ENCODE measurements around the gene MATCAP1.

Gene MATCAP1

GRCh38 chr16:67207249-67208091 lies 23.7 kb upstream of the MATCAP1 start:
- no peak for DNase-seq

- DNase-seq: no peak
Observed at GRCh38 chr16:67206838-67207248, 23.1 kb upstream of the MATCAP1 start.

DNA sequence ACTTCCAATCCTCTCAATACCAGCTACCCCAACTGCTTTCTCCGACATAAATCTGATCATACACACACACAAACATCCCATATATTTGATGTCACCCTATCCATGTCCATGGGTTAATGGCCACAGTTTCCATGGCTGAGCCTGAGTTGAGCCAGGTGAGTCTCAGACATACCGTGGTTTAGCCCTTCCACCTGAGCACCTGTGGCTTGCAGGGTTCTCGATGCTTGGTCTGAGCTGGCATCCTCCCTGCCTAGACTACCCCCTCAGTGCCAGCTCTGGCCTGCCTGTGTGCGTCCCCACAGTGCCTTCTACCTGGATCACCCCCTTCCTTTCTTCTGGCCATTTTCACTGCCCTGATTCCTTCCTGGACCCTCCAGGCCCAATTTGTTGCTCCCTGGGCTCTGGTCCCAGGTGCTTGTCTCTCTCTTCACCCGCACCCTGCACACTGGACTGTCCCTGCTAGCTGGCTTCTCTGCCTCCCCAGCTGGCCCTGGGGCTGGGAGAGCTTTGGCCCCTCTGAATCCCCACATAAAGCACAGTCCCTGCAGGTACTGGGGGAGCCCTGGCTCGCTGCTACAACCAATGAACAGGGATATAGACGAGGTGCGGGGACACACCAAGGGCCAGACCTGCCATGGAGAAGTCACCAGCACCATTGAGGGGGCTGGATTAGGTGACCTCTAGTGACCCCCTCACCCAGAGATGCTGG lies 22.5 kb upstream of the MATCAP1 start:
- no peak for DNase-seq

- DNase-seq: no peak
Observed at GRCh38 chr16:67204076-67204475, 20.3 kb upstream of the MATCAP1 start.

- DNase-seq: no peak
Observed at GRCh38 chr16:67202956-67203493, 19.3 kb upstream of the MATCAP1 start.

DNA sequence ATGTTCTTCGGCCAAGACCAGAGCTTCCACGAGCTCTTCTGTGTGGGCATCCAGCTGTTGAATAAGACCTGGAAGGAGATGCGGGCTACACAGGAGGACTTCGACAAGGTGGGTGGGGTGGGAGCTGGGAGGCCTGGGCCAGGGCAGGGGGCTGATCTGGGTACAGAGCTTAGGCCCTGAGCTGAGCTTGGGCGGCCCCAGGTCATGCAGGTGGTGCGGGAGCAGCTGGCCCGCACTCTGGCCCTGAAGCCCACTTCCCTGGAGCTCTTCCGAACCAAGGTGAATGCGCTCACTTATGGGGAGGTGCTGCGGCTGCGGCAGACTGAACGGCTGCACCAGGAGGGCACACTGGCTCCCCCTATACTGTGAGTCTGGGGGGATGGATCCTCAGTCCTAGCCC lies 18.7 kb upstream of the MATCAP1 start:
- no peak for DNase-seq

DNA sequence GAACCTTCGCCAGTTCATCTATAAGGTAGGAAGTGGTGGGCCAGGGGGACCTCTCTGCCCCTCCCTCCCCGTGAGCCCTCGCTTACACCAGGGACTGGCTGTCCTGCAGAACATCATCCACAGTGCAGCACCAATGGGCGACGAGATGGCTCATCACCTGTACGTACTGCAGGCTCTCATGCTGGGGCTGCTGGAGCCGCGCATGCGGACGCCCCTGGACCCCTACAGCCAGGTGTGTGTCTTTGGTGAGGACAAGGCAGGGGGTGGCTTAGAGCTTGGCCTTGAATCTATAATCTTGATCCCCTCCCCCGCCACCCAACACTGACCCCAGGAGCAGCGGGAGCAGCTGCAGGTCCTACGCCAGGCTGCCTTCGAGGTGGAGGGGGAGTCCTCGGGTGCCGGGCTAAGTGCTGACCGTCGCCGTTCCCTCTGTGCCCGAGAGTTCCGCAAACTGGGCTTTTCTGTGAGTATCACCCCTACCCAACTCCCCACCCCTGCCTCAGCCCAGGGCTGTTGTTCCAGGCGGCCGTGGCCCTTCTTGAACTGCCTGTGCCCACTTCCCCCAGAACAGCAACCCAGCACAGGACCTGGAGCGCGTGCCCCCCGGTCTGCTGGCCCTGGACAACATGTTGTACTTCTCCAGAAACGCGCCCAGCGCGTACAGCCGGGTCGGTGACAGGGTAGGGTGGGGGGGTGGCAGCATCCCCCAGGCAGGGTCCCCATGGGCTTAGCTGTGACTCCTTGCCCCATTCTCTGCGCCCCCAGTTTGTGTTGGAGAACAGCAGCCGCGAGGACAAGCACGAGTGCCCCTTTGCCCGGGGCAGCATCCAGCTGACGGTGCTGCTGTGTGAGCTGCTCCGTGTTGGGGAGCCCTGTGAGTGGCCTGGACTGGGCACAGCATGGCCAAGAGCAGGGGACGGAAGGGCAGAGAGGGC lies 17.9 kb upstream of the MATCAP1 start:
- DNase-seq: no peak

DNA sequence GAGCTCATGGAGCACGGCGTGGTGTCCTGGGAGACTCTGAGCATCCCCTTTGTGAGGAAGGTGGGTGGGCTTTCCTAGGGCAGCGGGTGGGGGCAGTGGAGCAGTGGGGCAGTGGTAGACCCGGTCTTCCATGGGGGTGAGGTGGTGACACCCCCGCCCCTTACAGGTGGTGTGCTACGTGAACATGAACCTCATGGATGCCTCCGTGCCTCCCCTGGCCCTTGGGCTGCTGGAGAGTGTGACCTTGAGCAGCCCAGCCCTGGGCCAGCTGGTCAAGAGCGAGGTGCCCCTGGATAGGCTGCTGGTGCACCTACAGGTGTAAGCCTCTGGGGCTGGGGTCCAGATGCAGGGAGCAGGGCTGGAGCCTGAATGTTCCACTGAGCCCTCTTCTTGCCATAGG lies 16.7 kb upstream of the MATCAP1 start:
- no peak for DNase-seq

DNA sequence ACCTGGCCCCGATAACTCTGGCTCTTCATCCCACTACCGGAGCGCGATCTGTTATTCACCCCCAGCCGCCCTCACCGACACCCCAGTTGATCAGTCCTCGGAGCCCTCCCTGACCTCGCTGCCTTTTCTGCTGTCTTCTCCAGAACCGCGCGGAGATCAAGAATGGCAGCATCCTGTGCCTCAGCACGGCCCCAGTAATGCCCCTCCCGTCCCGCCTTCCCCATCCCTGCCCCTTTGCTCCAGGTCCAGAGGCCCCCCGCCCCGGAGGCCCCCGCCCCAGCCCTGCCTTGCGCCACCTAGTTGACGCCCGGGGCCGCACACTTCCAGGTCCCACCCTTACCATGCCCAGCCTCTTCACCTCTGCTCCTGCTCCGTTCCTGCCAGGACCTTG lies 16.0 kb upstream of the MATCAP1 start:
- no peak for DNase-seq

DNA sequence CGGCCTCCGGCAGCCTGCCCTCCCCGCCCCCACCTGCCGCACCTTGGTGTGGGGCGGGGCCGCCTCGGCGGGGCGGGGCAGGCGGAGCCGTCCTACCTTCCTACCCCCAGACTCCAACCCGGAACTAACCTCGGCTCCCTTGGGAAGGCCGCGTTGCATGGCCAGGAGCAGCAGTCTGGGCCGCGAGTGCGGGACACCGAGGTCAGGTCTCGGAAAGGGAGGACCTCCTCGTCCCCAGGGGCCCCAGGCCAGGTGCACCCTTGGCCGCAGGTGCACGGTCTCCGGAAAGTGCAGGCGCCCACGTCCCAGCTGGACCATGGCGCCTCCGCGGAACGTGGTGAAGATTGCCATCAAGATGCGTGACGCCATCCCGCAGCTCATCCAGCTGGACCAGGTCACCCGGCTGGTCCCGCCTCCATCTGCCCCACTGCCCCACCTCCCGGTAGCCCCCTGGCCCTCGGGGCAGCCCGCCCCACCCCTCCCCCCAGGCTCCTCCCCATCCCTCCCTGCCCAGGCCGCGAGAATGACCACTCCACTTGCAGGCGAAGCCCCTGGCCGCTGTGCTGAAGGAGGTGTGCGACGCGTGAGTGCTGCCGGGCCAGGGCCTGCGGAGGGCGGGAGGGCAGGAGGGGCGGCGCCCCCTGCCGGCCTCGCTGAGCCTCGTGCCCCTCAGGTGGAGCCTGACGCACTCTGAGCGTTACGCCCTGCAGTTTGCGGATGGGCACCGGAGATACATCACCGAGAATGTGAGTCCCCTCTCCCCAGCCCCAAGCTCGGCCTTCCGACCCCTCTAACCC lies 15.4 kb upstream of the MATCAP1 start, which contains the start of gene ELMO3:
Gene ELMO3, plus strand, starts transcription at position 121 of the 797 bp plus-strand sequence. Its CDS starts 196 bp downstream, at position 317.
- no peak for DNase-seq

DNA sequence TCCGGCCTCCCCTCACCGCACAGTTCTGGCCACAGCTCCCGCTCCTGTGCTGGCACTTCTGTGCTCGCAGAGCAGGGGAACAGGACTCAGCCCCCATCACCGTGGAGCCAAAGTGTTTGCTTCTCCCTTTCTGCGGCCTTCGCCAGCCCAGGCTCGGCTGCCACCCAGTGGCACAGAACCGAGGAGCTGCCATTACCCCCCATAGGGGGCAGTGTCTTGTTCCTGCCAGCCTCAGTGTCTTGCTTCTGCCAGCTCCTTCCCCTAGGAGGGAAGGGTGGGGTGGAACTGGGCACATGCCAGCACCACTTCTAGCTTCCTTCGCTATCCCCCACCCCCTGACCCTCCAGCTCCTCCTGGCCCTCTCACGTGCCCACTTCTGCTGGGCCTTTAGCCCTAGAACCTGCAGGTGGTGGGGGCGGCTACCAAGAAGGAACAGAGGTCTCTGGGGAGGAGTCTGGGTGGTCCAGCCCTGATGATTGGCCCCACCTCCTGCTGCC lies 14.5 kb upstream of the MATCAP1 start:
- peak; percentile 42 for DNase-seq

DNA sequence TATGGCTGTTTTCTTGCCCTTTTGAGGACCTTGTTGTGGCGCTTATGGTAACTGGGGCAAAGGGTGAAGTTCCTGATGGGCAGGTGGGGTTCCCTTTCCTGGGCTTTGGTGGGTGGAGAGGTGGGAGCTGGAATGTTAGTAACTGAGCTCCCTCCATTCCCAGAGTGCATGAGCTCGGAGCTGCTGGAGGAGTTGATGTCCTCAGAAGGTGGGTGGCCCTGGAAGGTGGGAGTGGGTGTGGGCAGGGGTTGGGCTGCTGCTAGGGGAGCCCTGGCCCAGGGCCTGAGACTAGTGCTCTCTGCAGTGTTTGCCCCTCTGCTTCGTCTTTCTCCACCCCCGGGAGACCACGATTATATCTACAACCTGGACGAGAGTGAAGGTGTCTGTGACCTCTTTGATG lies 13.9 kb upstream of the MATCAP1 start:
- DNase-seq: no peak

DNA sequence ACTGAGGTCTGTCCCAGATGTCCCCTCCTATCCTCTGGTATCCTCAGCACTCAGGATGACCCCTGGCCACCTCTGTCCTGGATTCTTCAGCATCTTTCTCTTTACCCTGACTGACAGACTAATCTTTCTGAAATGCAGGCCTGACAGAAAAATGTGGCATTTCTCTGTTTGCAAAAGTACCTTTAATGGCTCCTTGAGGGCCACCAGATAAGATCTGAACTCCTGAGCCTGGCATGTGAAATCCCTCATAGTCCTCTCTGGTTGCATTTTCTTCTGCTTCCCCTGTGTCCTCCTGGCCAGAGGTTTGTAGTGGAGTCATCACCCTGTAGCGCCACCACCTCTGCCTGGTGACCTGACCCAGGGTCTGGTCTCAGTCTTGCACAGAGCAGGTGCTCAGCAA lies 13.1 kb upstream of the MATCAP1 start:
- no peak for DNase-seq

- no peak for DNase-seq
Observed at GRCh38 chr16:67195676-67196075, 11.9 kb upstream of the MATCAP1 start.

- no peak for DNase-seq
Observed at GRCh38 chr16:67194260-67194659, 10.5 kb upstream of the MATCAP1 start.

DNA sequence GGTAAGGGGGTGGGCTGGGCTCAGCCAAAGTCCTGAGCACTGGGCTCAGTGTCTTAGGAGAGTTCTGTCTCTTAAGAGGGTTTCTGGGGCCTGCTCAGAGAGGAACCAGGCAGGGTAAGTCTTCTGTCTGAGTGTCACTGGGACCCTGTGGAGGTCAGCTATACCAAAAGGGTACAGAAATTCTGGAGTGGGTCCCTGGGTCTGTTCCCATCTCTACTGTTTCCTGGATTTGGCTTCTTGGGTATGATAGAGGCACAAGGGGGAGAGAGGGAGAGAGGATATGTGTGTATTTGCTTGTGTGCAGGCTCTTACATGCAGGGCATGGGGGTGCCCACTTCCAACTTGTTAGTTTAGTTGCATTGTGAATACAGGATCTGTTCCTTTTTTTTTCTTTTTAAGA lies 9.8 kb upstream of the MATCAP1 start:
- no peak for DNase-seq

DNA sequence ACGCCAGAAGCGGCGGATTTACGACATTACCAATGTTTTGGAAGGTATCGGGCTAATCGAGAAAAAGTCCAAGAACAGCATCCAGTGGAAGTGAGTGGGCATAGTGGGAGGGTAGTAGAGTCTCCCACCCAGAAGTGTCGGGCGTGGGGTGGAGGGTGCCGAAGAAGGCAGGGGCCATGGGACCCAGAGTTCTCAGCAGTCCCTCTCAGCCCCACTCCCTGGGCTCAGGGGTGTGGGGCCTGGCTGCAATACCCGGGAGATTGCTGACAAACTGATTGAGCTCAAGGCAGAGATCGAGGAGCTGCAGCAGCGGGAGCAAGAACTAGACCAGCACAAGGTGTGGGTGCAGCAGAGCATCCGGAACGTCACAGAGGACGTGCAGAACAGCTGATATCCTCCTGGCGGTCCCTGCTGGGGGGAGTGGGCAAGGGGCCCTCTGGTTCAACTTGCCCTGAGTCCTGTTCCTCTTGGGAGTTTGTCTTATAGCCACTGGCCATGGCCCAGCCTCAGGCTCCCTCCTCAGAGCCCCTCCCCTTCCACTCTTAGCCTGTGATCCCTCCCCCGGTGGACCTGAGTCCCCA lies 9.1 kb upstream of the MATCAP1 start:
- DNase-seq: peak; percentile 17

GRCh38 chr16:67191995-67192681 lies 8.4 kb upstream of the MATCAP1 start, which contains the start of gene E2F4:
Gene E2F4, plus strand, starts transcription at chr16:67192155. Its CDS starts 73 bp downstream, at chr16:67192228.
- peak; percentile 90 for DNase-seq

DNA sequence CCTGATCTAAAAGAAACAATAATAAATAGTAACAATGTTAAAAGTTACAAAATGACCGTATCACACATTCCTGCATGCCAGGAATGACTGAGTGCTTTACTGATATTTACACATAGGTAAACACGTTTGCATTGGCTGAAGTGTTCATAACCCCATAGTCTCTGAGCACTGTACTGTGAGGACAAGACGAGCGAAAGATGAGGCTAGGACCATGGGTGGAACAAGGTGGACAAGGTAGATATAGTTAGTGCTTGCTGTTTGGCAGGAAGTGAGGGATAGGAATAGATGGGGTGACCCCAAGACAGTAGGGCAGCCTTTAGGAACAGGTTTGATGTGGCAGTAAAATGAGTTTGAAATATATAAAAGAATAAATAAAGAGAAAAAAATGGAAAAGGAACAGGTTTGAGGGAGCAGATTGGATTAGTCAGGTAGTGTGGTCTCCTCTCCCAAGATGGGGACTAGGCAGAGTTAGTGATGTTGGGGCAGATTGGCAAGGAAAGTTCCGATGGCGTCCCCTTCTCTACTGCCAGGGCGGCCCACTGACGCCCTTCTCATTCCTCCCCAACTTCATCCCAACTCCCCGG lies 7.7 kb upstream of the MATCAP1 start:
- DNase-seq: no peak

All from CD4-positive, alpha-beta T cell treated with Interleukin-21 for 1 hour (primary cell).